ENCODE data around the gene NPAS3. TPM values are rescaled to one million over a fixed set of nuclear protein-coding genes. Genes with fewer than 3 reads are reported as not detected.

The NPAS3 gene
- total RNA-seq, 1 donor from 2014 or later = 2.3 TPM

DNA sequence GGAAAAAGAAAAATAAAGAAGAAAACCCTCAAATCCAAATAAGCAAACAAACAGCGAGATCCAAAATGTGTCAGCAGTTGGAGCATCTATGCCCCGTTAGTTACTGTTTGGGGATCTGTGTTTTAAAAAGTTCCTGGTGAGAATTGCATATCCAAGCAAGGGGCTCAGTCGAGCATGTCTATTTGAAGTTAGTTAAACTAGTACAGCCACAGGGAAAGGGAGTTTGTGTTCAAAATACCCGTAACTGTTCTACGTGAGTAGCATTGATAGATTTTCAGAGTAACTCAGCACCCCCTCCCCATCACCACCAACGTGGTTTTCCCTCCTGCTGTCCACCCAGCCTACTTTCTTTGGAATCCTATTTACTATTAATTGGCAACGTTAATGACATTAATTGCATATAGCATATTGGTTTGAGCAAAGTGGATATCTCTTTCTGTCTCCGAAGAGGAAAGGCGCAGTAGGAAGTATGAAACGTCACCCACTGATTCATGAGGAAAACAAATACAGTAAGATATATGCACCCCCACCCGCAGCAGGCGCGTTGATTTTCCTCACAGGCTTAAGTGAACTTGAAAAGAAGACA is 1.5 kb downstream of the NPAS3 start:
- DNase-seq (ENCODE audit: low spot score) = no peak

- DNase-seq (ENCODE audit: low spot score) = no peak
These were observed 2.3 kb downstream of the NPAS3 start for GRCh38 chr14:32940711-32941667.

GRCh38 chr14:32941668-32942065 is 3.0 kb downstream of the NPAS3 start:
- DNase-seq (ENCODE audit: low spot score) = no peak

GRCh38 chr14:32947081-32947480 is 8.4 kb downstream of the NPAS3 start:
- no peak for DNase-seq (ENCODE audit: low spot score)

DNA sequence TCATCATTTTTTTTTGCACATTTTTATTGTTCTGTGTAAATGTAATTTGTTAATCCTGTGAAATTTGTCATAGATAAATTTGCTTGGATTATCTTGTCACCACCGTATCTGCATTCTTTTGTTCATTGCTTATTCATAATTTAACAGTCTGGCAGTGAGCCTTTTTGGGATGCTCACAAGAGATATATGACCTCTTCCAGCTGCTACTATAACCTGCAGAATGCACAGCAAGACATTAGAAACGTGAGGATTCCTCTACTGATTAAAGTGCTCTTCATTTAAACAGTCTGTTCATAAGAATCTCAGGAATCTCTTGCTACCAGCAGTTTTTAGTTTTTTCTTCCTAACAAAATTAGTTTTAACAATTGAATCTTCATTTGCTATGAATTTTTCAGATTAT is 9.1 kb downstream of the NPAS3 start:
- no peak for DNase-seq (ENCODE audit: low spot score)

DNA sequence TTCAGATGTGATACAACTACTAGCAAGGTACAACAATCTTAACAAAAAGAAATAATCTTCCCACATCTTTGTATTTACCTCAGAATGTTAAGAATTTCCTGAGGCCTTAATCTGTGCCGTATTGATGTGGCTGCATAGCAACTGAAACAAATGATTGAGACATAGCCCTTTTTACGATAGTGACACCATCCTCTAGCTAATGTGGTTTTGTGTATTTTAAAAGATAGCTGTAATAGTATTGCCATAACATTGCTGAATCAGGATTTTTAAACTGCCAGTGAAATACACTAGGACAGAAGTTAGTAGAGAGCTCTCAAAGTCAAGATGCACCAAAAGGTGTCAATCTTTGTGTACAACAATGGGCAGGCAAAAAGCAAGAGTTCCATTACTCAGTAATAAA is 11.9 kb downstream of the NPAS3 start:
- DNase-seq (ENCODE audit: low spot score) = no peak

DNA sequence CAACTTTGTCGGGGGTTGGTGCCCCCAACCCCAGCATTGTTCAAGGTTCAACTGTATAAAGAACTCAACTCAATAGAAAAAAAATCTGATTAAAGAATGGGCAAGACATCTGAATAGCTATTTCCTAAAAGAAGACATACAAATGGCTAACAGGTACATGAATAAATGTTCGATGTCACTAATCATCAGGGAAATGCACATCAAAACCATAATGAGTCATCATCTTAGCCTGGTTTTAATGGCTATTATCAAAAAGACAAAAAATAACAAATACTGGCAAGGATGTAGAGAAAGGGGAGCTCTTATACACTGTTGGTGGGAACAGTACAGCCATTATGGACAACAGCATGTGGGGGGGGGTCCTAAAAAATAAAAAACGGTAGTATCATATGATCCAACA is 28.7 kb downstream of the NPAS3 start:
- DNase-seq (ENCODE audit: low spot score) = no peak

DNA sequence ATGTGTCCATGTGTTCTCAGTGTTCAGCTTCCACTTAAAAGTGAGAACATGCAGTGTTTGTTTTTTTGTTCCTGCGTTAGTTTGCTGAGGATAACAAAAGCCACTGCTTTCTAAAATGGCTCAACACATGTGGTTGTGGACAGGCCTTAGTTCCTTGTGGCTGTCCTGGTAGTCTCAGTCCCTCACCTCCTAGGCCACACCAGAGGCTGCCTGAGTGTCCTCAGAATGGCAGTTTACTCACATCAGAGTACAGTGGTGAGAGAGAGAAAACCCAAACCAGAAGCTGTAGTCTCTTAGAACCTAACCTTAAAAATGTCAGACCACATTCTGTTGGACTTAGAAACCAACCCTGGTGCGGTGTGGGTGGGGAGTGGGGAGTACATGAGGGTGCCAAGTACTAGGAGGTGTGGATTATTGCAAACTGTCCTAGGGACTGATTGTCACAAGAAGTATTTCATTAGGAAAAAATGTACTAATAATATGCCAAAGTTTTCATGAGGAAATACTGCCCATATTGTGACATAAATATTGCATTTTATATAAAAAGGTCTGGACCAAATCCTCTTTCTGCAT is 30.4 kb downstream of the NPAS3 start:
- no peak for DNase-seq (ENCODE audit: low spot score)

GRCh38 chr14:32977913-32978312 is 39.2 kb downstream of the NPAS3 start:
- no peak for DNase-seq (ENCODE audit: low spot score)

DNA sequence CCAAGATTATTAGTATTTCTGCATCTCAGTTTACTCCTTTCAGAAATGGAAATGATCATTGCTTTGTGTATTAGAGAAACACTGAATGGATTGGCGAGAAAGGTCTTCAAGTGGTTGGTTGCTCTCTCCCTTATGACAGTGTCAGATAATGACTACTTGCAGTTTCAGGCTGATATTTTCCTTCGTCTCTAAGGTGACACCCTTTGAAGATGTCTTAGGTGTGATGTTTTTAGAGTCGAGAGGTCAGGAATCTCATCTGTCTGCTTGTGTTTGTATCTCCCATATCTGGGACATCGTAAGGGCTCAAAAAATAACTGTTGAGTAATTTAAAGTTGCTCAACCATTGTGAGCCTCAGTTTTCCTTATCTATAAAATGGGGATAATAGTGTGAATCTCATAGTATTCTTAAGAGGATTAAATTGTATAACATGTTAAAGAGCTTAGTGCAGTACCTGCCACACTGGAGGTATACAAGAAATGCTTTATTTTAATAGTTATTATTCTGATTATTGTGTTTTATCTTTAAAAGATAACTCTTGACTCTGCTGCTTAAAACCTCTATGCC is 40.1 kb downstream of the NPAS3 start:
- DNase-seq (ENCODE audit: low spot score) = no peak

GRCh38 chr14:32980178-32980901 is 41.7 kb downstream of the NPAS3 start:
- DNase-seq (ENCODE audit: low spot score) = no peak

DNA sequence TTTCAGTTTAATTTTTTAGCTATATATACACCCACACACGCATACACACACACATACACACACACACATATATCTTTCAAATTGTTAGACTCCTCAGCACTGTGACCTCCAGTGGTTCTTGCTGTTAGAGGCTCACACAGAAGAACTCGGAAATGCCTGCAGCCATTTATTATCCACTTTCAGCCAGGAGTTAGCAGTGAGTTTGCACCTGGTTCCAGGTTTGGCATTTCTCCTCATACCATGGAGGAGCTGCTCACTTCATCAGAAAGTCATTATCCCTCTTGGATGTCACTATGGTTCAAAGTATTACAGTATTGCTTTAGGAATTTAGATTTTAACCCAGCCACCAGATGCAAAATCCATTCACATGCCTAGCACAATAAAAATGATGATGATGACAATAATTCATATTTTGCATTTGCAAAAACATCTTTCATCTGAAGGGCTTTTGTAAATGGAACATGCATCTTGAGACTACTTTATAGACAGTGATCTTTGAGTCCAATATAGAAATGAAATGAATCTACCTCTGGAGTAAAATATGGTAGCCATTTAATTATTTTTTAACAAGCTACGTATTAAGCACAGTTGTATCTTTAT is 42.3 kb downstream of the NPAS3 start:
- DNase-seq (ENCODE audit: low spot score) = no peak

DNA sequence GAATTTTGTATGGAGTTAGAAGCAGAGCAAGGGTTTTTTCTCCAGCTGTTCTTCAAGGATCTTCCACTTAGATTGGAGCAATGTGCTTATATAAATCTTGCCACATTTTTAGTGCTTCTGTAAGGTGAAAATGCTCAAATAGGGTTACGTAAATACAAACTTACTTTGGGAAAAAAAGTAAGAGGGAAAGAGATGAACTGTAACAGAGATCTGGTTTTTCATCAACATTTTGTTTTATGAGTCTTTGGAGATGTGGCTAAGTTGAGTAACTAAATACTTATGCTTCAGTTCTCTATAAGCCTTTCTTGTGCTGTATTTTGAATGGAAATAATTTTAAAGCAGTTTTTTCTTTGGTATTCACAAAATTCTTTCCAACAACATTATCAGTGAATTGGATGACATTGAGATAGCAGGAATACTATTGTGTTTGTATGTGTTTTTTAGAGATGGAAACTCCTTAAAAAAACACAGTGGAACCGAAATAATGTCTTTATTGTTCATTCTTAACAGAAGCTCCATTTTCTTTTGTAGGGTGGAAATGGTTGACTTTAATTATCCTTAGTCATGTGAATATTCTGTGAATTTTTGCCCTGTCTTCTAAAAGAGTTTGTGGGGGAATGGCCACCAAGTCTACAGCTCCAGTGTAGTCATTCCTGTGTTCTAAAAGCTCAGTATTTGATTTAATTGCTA is 45.7 kb downstream of the NPAS3 start:
- DNase-seq (ENCODE audit: low spot score) = no peak

- DNase-seq (ENCODE audit: low spot score) = no peak
These were observed 47.2 kb downstream of the NPAS3 start for GRCh38 chr14:32985866-32986265.

- no peak for DNase-seq (ENCODE audit: low spot score)
These were observed 48.3 kb downstream of the NPAS3 start for GRCh38 chr14:32986791-32987540.

DNA sequence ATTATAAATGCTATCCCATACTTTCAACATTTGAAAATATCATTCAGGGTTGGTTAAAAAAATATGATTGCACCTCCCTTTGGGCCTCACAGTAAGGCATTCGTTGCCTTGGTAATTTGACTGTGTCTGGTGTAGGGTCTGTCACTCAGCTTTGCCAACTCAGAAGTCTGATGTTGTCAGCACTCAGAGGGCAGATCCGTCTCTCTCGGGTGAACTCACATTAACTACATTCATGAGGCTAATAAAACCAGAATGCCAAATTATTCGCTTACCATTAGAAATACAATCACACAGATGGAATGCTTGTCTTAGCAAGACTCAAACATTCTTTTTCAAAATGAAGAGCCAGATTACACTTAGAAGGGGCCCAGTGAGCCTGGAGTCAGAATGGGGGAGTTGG is 53.0 kb downstream of the NPAS3 start:
- no peak for DNase-seq (ENCODE audit: low spot score)

- DNase-seq (ENCODE audit: low spot score) = no peak
These were observed 55.2 kb downstream of the NPAS3 start for GRCh38 chr14:32993921-32994320.

DNA sequence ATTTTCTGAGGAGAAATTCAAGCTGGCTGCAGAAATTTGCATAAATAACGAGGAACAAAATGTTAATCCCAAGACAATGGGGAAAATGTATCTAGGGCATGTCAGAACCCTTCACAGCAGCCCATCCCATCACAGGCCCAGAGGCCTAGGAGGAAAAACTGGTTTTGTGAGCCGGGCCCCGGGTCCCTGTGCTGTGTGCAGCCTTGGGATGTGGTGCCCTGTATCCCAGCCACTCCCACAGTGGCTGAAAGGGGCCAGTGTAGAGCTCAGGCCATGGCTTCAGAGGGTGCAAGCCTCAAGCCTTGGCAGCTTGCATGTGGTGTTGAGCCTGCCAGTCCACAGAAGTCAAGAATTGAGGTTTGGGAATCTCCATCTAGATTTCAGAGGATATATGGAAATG is 57.7 kb downstream of the NPAS3 start:
- DNase-seq (ENCODE audit: low spot score) = no peak

DNA sequence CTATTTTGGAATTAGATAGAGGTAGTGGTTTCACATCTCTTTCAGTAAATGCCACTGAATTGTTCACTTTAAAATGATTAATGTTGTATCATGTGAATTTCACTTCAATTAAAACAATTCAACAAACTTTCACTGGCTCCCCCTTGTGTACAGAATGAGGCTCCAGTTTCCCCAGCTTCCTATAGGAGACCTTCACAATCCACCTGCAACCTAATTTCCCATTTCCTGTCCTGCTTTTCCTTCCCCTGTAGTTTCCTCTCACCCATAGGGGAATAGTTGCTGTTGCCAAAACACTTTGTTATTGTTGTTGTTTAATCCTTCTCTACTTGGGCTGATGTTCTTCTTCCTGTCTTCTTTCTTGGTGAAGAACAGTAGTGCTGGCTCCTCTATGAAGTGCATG is 59.8 kb downstream of the NPAS3 start:
- DNase-seq (ENCODE audit: low spot score) = no peak

GRCh38 chr14:33009673-33010072 is 71.0 kb downstream of the NPAS3 start:
- no peak for DNase-seq (ENCODE audit: low spot score)

All from ureter (tissue), 1 donor.